Gastrocnemius medialis (tissue), 4 donors: ENCODE data around the gene OVOL1.

Source experiments
- CTCF ChIP-seq, 5 experiments: fragments of 450-650 bp in 3 of 5; fragments of 200-600 bp in 2 of 5; sonication (generic) in 2 of 5; IDR thresholded peaks in 4 of 5; conservative IDR thresholded peaks in 1 of 5; 1 replicate in 4 of 5; 2 replicates in 1 of 5; pipeline ENCODE4 v1.5.1; 2016 to 2019; ENCODE audit warnings: antibody characterized with exemption in 5 of 5, mild to moderate bottlenecking in 3 of 5, moderate library complexity in 3 of 5
- POLR2A ChIP-seq, 2 donors: fragments of 450-650 bp; IDR thresholded peaks; one replicate each; pipeline ENCODE4 v1.6.1; 2017; ENCODE audit warnings: antibody characterized with exemption in 2 of 2, mild to moderate bottlenecking in 2 of 2, moderate library complexity in 2 of 2

- TF ChIP-seq POLR2A (IDR thresholded peaks at IDR 0.05) (no peak), CTCF (IDR thresholded peaks at IDR 0.05 in 4 of 5, conservative IDR thresholded peaks at IDR 0.05 in 1 of 5) (no peak)
Observed at GRCh38 chr11:65822776-65823528, 36.1 kb downstream of the OVOL1 start.
